Measurements from ENCODE around the gene TMPRSS7.

Gene TMPRSS7

GRCh38 chr3:112127522-112128494 is 93.3 kb downstream of the TMPRSS7 start:
- in situ Hi-C loops (cut with MboI; ENCODE audit: low pct_unique_long_range_greater_than_20kb, low sequenced_read_pairs, unreplicated experiment): no loop called here
- no peak for DNase-seq (ENCODE audit: low spot score)
- TF ChIP-seq CTCF (IDR thresholded peaks at IDR 0.05; ENCODE audit: extremely low read depth, insufficient read depth, missing control alignments): no peak

GRCh38 chr3:112128843-112129727 is 94.5 kb downstream of the TMPRSS7 start:
- in situ Hi-C loops (cut with MboI; ENCODE audit: low pct_unique_long_range_greater_than_20kb, low sequenced_read_pairs, unreplicated experiment): no loop called here
- no peak for TF ChIP-seq CTCF (IDR thresholded peaks at IDR 0.05; ENCODE audit: extremely low read depth, insufficient read depth, missing control alignments)
- peak; percentile 28 for DNase-seq (ENCODE audit: low spot score)

GRCh38 chr3:112129925-112130637 is 95.5 kb downstream of the TMPRSS7 start:
- DNase-seq (ENCODE audit: low spot score): no peak
- TF ChIP-seq CTCF (IDR thresholded peaks at IDR 0.05; ENCODE audit: extremely low read depth, insufficient read depth, missing control alignments): no peak
- in situ Hi-C loops (cut with MboI; ENCODE audit: low pct_unique_long_range_greater_than_20kb, low sequenced_read_pairs, unreplicated experiment): loop anchor here (10.0 kb wide), 1 partner anchor 165 kb away; the partner anchor contains the start of gene SLC9C1

GRCh38 chr3:112130638-112130993 is 96.1 kb downstream of the TMPRSS7 start:
- TF ChIP-seq CTCF (IDR thresholded peaks at IDR 0.05; ENCODE audit: extremely low read depth, insufficient read depth, missing control alignments): no peak
- in situ Hi-C loops (cut with MboI; ENCODE audit: low pct_unique_long_range_greater_than_20kb, low sequenced_read_pairs, unreplicated experiment): loop anchor here (10.0 kb wide), 1 partner anchor 164 kb away; the partner anchor contains the start of gene SLC9C1
- DNase-seq (ENCODE audit: low spot score): no peak

All from GM13977 (cell line).